Ovary (tissue), 9 donors: ENCODE results near the gene MMP25. TPM values are rescaled to one million over a fixed set of nuclear protein-coding genes. Genes with fewer than 3 reads are reported as not detected.

Experiments used
- DNase-seq, 5 donors: peaks; one replicate each; pipeline ENCODE4 v3.0.0-alpha.2; 2019 to 2020
- H3K27ac ChIP-seq, 2 donors: fragments of 200-600 bp; one replicate each; pipeline versions ENCODE4 v1.5.1 to v1.8.0; 2019 to 2022
- H3K27me3 ChIP-seq: fragments of 200-600 bp; one replicate; pipeline ENCODE4 v1.8.0; 2022
- H3K36me3 ChIP-seq: fragments of 200-600 bp; sonication (generic); one replicate; pipeline ENCODE4 v1.5.1; 2019
- H3K4me1 ChIP-seq: one replicate; pipeline ENCODE4 v1.8.1; 2013; ENCODE audit warnings: mild to moderate bottlenecking, moderate library complexity; ENCODE audit not compliant: insufficient read depth
- H3K4me3 ChIP-seq: fragments of 200-600 bp; sonication (generic); one replicate; pipeline ENCODE4 v1.5.1; 2017
- H3K9me3 ChIP-seq, 2 donors: fragments of 200-600 bp in 1 of 2; sonication (generic) in 1 of 2; one replicate each; pipeline versions ENCODE4 v1.5.1 to v1.8.1; 2013 to 2019; ENCODE audit warnings: mild to moderate bottlenecking in 1 of 2, moderate library complexity in 1 of 2
- EP300 ChIP-seq: sonication (generic); formaldehyde crosslinking; IDR thresholded peaks from one replicate; pipeline ENCODE4 v1.6.1; 2017; ENCODE audit warnings: antibody characterized with exemption
- POLR2A ChIP-seq: fragments of 450-650 bp; IDR thresholded peaks from one replicate; pipeline ENCODE4 v1.6.1; 2017; ENCODE audit warnings: antibody characterized with exemption, mild to moderate bottlenecking, moderate library complexity
- WGBS, 3 donors: extraction: QIAGEN DNeasy Blood & Tissue Kit in 1 of 3; methylation state at CpG; one replicate each; pipeline versions ENCODE4 v1.1.5 to v1.1.7; 2013 to 2017; 5-methylcytosine and 5-hydroxymethylcytosine counted together
- intact Hi-C, 4 donors: fragments of 100-400 bp; cut with DNase I; formaldehyde crosslinking; loops; one replicate each; pipeline versions ENCODE4 v1.11.0 to v1.15.1; 2022 to 2023
- polyA plus RNA-seq, 2 donors: library from polyadenylated mRNA; stranded (reverse); fragments of 200-250 nt in 1 of 2; fragments of 350-450 nt in 1 of 2; fragmentation: Illumina TruSeq in 1 of 2; extraction: RNeasy Lipid Tissue Mini Kit (QIAGEN cat#74804) in 1 of 2; gene quantifications; one replicate each; pipeline ENCODE4 v1.2.3, GENCODE V29; 2013 to 2014
- total RNA-seq, 7 donors: library from RNA; depleted of rRNA in 2 of 7; stranded (reverse); fragments of >200 nt in 2 of 7; fragmentation: NEBNext Ultra II Directional in 3 of 7; extraction: Animal tissue kit (Norgen Biotek cat#: 25700) in 3 of 7; gene quantifications; one replicate each; pipeline versions ENCODE4 v1.1.0 to v1.2.4, GENCODE V29; 2016 to 2023
- TF ChIP-seq, protein P1 (sequence below), 3 donors: fragments of 450-650 bp in 2 of 3; fragments of 200-600 bp in 1 of 3; IDR thresholded peaks; one replicate each; pipeline versions ENCODE4 v1.5.1 to v1.8.0; 2016 to 2022; ENCODE audit warnings: antibody characterized with exemption in 3 of 3, mild to moderate bottlenecking in 1 of 3
- donor health status: DM: no; HTN: no; CAD: no; lungs with moderate emphysema.
- donor health status: DM: no; HTN: no; CAD: no.
- donor health status: Bipolar disorder and iron deficiency.
- donor health status: DM: yes; HTN: yes; CAD: no.
- donor health status: DM: no; HTN: no; CAD: no.
- donor health status: DM: yes; HTN: yes; CAD: no.

MMP25 gene
- total and polyA plus RNA-seq, 9 donors, result 0.15 to 0.72 (median 0.59) TPM; not detected in 1

DNA sequence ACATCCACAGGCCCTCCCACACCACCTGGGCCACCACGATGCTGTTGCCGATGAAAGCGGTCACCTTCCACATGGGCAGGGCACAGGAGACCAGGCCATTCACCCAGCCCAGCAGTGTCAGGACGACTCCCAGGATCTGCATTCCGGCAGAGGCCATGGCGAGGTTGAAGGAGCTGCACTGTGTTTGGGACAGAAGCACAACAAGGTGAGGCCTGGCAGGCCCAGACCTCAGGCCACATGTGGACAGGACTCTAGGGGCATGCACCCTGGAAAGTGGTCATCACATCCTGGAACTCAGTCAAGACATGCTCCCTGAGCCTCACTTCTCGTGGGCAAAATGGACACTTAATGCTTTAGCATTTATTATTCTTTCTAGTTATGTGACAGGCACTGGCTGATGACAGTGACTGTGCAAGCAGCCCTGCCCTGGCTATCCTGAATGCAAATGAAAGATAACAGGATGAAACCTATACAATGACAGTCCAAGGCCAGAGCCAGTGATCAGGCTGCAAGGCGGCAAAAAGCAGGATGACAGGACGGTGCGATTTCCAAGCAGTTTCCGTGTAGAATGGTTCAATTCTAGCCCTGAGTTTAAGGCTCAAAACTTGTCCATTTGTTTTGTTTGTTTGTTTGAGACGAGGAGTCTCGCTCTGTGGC lies 30.4 kb upstream of the MMP25 start:
- peaks cover 2% of the 10 kb centered on the region for H3K4me1 ChIP-seq
- WGBS, 3 donors, result 75 to 80% (median 76%) methylated on average over 13 of the region's 13 CpGs
- H3K27ac ChIP-seq, result no peak overlapping the region
- H3K9me3 ChIP-seq, result no peaks in the 10 kb centered on the region
- H3K27me3 ChIP-seq, result no peaks in the 10 kb centered on the region
- H3K4me3 ChIP-seq, result no peak overlapping the region
- intact Hi-C loops, result no loop called here
- DNase-seq, result no peak
- no peak for TF ChIP-seq POLR2A
- TF ChIP-seq, protein P1, sequence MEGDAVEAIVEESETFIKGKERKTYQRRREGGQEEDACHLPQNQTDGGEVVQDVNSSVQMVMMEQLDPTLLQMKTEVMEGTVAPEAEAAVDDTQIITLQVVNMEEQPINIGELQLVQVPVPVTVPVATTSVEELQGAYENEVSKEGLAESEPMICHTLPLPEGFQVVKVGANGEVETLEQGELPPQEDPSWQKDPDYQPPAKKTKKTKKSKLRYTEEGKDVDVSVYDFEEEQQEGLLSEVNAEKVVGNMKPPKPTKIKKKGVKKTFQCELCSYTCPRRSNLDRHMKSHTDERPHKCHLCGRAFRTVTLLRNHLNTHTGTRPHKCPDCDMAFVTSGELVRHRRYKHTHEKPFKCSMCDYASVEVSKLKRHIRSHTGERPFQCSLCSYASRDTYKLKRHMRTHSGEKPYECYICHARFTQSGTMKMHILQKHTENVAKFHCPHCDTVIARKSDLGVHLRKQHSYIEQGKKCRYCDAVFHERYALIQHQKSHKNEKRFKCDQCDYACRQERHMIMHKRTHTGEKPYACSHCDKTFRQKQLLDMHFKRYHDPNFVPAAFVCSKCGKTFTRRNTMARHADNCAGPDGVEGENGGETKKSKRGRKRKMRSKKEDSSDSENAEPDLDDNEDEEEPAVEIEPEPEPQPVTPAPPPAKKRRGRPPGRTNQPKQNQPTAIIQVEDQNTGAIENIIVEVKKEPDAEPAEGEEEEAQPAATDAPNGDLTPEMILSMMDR (IDR thresholded peaks at IDR 0.05), result no peak
- no peak for TF ChIP-seq EP300
- H3K36me3 ChIP-seq, result no peaks in the 10 kb centered on the region

DNA sequence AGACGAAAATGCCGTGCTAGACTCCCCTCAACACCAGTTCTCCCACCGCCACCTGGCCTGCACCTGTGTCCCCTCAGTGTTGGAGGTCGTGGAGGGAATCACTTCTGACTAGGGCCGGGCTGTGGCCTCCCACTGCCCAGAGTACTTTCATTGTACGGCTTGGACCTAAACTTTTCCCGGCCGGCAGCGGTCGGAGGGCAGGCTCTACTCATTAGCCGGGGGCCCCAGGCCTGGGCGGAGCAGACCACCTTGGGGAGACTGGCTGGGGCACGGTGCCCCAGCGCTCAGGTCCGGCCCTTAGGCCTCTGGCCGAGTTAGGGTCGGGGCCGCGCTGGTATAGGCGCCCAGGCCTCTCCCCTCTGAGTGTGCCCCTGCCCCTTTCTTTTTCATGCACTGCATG lies 29.0 kb upstream of the MMP25 start:
- no peaks in the 10 kb centered on the region for H3K27me3 ChIP-seq
- TF ChIP-seq POLR2A, result no peak
- TF ChIP-seq, protein P1 (IDR thresholded peaks at IDR 0.05), result no peak
- TF ChIP-seq EP300, result no peak

DNA sequence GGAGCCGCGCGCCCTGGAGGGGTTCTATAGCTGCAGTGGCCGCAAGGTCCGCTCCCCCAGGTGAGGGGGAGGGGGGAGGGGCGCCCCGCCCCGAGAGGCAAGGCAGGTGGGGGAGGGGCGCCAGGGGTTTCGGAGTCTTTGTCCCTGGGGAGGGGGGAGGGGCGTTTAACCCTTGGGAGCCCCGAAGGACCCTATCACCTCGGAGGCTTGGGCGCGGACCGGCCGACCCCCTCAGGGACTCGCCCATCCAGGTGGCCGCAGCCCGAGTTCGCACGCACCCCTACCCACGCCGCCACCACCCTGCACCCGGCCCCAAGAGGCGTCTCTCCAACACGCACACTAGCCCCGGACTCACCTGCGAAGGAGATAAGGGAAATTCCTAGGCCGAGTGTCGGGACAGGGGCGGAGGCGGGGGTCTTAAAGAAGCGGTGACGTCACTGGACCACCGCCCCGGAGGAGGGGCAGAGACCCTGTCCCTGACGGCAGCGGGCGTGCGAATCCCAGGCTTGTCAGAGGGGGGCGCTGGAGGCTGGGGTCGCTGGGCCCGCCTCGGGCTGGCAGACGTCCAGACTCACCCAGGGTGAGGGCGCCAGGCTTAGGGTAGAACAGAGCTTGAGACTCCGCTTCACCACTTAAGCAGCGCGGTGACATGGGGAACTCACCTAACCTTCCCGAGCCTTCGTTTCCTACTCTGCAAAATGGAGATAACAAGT lies 28.4 kb upstream of the MMP25 start, which contains the start of gene CLDN6:
TSS of gene CLDN6 (minus strand) at position 390 of the 713 bp plus-strand sequence. CDS start 2,162 bp downstream, outside the sequence.
- Histone ChIP-seq H3K27ac (no peak within 1 kb of the TSS), H3K4me1 (peaks cover 15% of the 10 kb centered on the region), H3K4me3 (no peak within 1 kb of the TSS), H3K9me3 (no peaks in the 10 kb centered on the region), H3K27me3 (no peaks in the 10 kb centered on the region), H3K36me3 (no peaks in the 10 kb centered on the region)
- peak in 2 of 5 donors; percentile 41 to 52 for DNase-seq
- WGBS, 3 donors, result 3 to 4% (median 4%) methylated on average over 34 to 52 of the region's 52 CpGs
- intact Hi-C loops, result no loop called here
- TF ChIP-seq EP300, result no peak
- TF ChIP-seq, protein P1 (IDR thresholded peaks at IDR 0.05), result no peak
- TF ChIP-seq POLR2A, result no peak

More for the DNA sequence above, 29.0 kb upstream of the MMP25 start:
- no peaks in the 10 kb centered on the region for H3K9me3 ChIP-seq
- intact Hi-C loops, result no loop called here
- no peak for DNase-seq
- no peak overlapping the region for H3K4me3 ChIP-seq
- 40 to 49% (median 41%) methylated on average over 17 to 20 of the region's 20 CpGs for WGBS, 3 donors
- H3K4me1 ChIP-seq, result peaks cover 13% of the 10 kb centered on the region
- H3K36me3 ChIP-seq, result no peaks in the 10 kb centered on the region
- no peak overlapping the region for H3K27ac ChIP-seq

DNA sequence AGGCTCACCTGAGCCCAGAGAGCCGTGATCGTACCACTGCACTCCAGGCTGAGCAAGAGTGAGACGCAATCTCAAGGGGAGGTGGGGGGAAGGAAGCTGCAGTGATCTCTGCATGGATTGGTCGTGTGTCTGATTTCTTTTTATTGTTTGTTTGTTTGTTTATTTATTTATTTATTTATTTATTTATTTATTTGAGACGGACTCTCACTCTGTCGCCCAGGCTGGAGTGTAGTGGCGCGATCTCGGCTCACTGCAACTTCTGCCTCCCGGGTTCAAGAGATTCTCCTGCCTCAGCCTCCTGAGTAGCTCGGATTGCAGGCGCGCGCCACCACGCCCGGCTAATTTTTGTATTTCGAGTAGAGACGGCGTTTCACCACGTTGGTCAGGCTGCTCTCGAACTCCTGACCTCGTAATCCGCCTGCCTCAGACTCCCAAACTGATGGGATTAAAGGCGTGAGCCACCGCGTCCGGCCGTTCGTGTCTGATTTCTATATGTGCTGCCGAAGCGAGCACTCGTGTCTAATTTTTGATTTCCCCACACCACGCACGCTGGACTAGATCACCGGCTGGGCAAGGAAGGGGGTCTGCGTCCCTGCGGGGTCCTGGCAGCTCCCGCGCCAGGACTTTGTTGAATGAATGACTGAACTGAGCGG lies 26.6 kb upstream of the MMP25 start:
- WGBS, 3 donors, result 25 to 38% (median 32%) methylated on average over 36 to 40 of the region's 40 CpGs
- Histone ChIP-seq H3K4me3 (peak overlapping the region; percentile 60), H3K36me3 (no peaks in the 10 kb centered on the region), H3K4me1 (peaks cover 21% of the 10 kb centered on the region), H3K27me3 (no peaks in the 10 kb centered on the region), H3K9me3 (no peaks in the 10 kb centered on the region), H3K27ac (no peak overlapping the region)
- intact Hi-C loops, result loop anchor here in 1 of 4 donors (10.0 kb wide), 1 partner anchor 265 kb away; the partner anchor contains the start of gene ZNF263
- no peak for DNase-seq
- TF ChIP-seq, protein P1 (IDR thresholded peaks at IDR 0.05), result no peak
- TF ChIP-seq EP300 (no peak), POLR2A (no peak)
